Ovary (tissue), 3 donors: Measurements from ENCODE around the gene KCTD16.

Experiments used
- CTCF ChIP-seq, 3 donors: fragments of 450-650 bp in 2 of 3; fragments of 200-600 bp in 1 of 3; IDR thresholded peaks; one replicate each; pipeline versions ENCODE4 v1.5.1 to v1.8.0; 2016 to 2022; ENCODE audit warnings: antibody characterized with exemption in 3 of 3, mild to moderate bottlenecking in 1 of 3
- EP300 ChIP-seq: sonication (generic); formaldehyde crosslinking; IDR thresholded peaks from one replicate; pipeline ENCODE4 v1.6.1; 2017; ENCODE audit warnings: antibody characterized with exemption
- donor health status: DM: no; HTN: no; CAD: no.

- TF ChIP-seq EP300 (no peak), CTCF (IDR thresholded peaks at IDR 0.05) (no peak)
These were observed 263.2 kb downstream of the KCTD16 start for GRCh38 chr5:144433893-144434292.
